SW 1271 (cell line): Measurements from ENCODE around the gene GRHL3.
"Not testable (repeated sequence)": the region's sequence is repeated elsewhere in the genome, so short reads cannot be mapped to it uniquely, and the experiment has no call there.

Experiments used
- DNase-seq, 2 experiments: peaks; one replicate each; lab custom pipeline; 2025; lab: John Stamatoyannopoulos, UW

The GRHL3 gene

DNA sequence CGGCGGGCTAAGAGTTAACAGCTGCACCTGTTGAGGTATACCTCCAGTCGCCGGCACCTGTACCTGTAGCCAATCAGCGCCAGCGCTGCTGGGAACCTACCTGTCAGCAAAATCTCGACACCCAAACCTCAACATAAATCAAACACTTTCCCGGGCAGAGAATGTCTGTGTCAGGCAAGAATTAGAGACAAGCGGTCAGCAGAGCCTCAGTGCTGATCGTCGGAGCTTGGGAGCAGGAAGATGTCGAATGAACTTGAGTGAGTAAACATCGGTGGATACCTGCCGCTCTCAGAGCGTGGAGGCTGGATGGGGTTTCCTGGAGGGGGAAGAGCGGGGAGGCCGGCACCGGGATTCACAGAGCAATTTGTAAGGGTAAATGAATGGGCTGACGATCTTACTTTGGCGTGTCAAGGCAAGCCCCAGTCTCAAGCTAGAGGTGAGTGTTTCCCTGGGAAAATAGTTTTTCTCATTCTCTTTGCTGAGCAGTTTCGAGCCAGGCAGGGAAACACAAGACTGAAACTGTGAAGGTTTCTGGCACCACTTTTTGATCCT is at the start of gene GRHL3:
GRHL3 (plus strand) TSS at position 46 of the 552 bp plus-strand sequence; CDS start at position 241, 195 bp downstream.
- DNase-seq = no peak

DNA sequence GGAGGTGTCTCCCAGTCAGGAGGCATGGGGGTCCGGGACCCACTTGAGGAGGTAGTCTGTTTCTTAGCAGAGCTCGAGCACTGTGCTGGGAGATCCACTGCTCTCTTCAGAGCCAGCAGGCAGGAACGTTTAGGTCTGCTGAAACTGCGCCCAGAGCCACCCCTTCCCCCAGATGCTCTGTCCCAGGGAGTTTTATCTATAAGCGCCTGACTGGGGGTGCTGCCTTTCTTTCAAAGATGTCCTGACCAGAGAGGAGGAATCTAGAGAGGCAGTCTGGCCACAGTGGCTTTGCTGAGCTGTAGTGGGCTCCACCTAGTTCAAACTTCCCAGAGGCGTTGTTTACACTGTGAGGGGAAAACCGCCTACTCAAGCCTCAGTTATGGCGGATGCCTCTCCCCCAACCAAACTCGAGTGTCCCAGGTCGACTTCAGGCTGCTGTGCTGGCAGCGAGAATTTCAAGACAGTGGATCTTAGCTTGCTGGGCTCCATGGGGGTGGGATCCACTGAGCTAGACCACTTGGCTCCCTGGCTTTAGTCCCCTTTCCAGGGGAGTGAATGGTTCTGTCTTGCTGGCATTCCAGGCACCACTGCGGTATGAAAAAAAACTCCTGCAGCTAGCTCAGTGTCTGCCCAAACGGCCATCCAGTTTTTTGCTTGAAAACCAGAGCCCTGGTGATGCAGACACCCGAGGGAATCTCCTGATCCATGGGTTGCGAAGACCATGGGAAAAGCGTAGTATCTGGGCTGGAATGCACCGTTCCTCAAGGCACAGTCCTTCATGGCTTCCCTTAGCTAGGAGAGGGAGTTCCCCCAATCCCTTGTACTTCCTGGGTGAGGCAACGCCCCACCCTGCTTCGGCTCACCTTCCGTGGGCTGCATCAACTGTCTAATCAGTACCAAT is 44.7 kb upstream of the GRHL3 start:
- not testable (repeated sequence) for DNase-seq

GRCh38 chr1:24275104-24275410 is 44.1 kb upstream of the GRHL3 start:
- DNase-seq = no peak

- no peak for DNase-seq
These were observed 43.6 kb upstream of the GRHL3 start for GRCh38 chr1:24275510-24275909.

GRCh38 chr1:24276791-24277190 is 42.4 kb upstream of the GRHL3 start:
- no peak for DNase-seq

DNA sequence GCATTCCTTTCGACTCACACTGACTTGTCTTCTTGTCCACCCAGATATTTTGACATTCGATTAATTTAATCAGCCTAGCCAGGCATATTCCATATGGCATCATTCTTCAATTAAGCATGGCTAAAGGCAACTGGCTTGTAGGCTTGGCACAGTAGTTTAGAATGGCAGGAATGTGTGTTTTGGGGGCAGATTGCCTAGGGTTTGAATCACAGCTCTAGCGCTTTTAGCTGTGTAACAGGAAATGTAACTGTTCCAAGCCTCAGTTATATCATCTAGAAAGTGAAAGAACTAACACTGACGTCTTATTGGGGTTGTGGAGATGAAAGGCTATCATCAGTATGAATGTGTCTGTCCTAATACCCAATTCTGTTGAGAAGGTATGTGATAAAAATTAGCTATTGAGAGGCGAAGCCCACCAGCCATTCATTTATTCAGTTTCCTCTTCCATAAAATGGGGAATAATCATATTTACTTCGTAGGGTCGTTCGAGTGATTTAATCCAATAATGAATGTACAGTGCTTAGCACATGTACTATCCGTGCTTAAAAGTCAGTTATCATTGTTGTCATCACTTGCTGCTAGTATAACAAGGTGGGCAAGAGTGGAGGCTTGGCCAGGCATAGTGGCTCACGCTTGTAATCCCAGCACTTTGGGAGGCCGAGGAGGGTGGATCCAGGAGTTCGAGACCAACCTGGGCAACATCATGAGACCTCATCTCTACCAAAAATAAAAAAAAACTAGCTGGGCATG is 41.6 kb upstream of the GRHL3 start:
- peak in 1 of 2 experiments; percentile 3 for DNase-seq

DNA sequence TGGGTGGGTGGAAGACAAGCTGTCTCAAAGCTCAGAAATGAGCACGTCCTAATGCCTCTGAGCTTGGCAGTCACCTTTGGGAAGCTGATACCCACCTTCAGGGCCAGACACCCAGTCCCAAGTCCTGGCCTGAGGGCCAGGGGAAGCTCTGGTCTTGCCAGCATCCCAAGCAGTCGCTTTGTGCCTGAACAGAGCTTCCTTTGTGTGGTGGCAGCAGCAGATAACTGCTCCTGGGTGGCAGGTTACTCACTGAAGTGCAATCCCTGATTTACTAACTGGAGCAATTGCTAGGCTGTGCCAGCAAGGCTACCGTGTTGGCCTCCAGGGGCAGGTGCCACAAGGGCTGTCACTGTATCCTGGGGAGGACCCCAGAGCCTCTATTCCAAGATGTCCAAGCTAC is 40.4 kb upstream of the GRHL3 start:
- DNase-seq = no peak

- no peak for DNase-seq
These were observed 39.4 kb upstream of the GRHL3 start for GRCh38 chr1:24279590-24280232.

- no peak for DNase-seq
These were observed 37.6 kb upstream of the GRHL3 start for GRCh38 chr1:24281591-24281990.

GRCh38 chr1:24282491-24282890 is 36.7 kb upstream of the GRHL3 start:
- DNase-seq = no peak

DNA sequence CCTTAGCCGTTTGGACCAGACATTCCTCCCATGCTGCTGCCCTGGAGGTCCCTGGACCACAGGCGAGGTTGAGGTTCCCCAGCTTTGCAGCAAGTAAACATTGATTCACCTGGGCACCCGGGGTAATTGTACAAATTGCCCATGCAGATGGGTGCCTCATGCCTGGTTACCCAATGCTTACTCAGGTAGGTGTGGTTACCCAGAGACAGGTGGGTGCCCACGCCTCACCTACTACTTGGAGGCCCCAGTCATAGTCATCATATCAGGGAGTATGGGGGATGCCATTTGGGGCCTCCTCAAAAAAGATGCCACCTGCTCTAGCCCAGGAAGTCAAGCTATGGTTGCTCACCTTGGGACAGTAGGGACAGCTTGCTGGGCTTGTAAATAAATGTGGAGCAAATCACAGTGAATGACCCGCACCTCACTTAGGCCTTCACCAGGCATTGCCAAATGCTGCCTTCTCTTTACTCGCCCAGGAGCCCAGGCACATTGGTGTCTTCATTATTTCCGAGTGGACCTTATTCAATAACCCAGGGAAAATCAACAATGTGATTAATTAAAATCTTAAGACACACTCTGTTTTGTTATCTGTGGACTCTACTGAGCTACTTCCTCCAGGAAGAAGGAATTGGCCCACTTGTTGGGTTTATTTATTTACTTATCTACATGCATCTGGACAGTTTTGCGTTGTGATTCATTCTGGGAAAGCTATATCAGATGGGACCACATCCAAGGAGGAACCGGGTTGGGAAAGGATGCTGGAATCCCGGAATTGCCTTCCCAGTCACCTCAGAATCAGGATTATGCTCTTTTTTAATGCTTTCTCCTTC is 35.6 kb upstream of the GRHL3 start:
- DNase-seq = peak in 1 of 2 experiments; percentile 70

DNA sequence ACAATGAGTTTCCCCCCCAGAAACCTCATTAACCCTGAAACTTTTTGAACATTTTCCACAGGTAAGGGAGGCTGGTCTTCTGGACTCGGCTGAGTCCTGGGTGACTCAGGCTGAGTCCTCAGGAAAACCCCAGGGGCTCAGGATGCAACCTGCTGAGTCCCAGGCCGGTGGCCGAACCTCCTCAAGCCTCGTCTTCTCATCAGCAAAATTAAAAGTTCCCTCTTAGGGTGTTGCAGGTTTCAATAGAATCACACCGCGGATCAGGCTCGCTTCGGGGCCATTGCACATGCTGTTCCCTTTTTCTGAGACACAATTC is 35.0 kb upstream of the GRHL3 start:
- DNase-seq = peak; percentile 48 to 63

DNA sequence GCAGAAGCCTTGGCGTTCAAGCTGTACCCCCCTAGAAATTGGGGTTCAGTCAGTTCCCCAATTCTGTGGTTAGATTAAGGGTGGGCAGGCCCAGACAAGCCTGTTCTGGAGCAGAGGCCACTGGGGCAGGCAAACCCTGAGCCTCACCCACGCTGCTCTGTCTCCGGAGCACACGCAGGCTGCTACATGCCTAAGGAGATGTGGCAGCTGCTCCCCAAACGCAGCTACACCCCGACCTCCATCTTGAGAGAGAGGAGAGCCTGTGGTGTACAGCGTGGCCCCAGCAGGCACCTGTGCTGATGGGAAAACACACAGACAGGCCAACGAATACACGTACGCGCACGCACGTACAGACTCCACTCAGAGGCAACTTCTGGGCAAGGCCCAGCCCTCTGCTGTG is 33.9 kb upstream of the GRHL3 start:
- no peak for DNase-seq

GRCh38 chr1:24286246-24287010 is 32.7 kb upstream of the GRHL3 start:
- no peak for DNase-seq

- not testable (repeated sequence) for DNase-seq
These were observed 31.4 kb upstream of the GRHL3 start for GRCh38 chr1:24287779-24288178.

DNA sequence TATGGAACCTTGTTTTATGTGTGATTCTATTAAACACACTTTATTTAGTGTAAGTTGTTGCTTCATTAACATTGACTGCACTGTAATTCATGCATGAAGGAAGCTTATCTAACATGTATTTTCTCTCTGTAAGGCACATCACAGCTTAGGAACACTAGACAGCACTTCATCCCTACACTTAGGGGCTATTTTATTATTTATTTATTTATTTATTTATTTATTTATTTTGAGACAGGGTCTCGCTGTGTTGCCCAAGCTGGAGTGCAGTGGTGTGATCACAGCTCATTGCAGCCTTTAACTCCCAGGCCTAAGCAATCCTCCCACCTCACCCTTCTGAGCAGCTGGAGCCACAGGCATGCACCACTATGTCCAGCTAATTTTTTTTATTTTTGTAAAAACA is 30.7 kb upstream of the GRHL3 start:
- DNase-seq = no peak

DNA sequence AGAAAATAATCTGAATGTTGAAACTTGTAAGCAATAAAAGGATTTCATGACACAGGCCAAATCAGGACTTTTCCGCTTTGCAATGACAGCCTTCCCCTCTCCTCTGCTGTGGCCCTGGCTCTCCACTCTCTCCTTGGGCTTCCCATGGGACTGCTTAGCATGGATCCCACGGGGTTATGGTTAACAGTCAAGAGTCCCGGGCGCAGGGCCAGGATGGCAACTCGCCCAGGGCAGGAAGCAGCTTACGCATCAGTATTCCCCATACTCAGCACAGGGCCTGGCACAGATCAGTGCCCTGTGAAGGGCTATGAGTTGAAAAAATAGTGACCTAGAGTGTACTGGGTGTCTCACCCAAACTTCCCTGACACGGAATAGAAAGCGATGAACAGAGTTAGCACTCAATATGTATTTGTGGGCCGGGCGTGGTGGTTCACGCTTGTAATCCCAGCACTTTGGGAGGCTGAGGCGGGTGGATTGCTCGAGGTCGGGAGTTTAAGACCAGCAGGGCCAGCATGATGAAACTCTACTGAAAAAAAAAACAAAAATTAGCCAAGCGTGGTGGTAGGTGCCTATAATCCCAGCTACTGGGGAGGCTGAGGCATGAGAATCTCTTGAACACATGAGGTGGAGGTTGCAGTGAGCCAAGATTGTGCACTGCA is 29.1 kb upstream of the GRHL3 start:
- DNase-seq = no peak

DNA sequence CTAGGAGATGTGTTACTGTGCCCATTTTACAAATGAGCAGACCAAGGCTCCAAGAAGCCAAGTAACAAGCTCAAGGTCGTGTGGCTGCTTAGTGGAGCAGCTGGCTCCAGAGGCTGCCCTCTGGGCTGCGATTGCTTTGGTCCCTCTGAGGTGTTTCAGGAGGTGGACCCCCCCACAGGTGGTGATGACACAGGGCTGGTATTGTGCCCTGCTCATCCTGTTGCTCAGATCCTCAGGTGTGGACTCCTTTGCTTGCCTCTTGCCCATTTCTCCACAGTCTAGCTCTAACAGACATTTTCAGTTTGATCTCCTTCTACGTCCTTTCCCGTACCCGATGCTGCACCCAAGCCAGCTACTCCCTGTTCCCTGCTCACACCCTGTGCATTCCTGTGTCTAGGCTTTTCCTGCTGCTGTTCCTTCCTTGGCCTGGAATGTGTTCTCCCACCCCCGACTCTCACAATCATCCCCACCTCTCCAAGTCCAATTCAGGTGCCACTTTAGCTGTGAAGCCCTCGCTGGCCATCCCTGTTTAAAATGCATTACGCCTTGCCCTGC is 28.1 kb upstream of the GRHL3 start:
- no peak for DNase-seq

DNA sequence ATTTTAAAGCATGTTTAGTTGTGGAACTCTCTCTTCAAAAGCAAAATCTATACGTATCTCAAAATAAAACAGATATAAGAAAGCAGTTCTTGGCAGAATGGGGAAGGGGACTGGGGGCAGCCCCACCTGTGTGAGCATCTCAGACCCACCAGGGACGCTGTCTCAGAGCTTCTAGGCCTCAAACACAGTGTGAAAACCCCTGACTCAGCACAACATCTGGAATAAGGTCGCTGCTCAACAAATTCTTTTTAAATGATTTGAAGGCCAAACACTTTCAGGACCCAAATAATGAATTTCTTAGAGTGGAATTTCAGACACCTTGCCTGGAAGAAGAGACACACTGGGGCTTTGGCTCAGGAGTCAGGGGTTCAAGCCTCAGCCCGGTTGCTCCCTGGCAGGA is 27.1 kb upstream of the GRHL3 start:
- DNase-seq = no peak

DNA sequence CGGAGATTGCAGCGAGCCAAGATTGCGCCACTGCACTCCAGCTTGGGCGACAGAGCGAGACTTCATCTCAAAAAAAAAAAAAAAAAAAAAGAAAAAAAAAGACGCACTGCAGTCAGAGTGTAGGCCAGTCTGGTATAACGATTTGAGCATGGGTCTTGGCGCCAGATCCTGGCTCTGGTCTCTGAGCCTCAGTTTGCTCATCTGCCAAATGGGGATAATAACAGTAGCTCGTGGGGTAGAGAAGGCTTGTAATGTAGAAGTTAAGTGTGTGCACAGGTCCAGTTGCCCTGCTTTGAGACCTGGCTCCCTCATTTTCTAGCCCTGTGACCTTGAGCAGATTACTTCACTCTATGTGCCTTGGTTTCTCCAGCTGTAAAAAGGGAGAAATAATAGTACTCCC is 26.3 kb upstream of the GRHL3 start:
- no peak for DNase-seq
